OCI-LY7 (cell line): ENCODE measurements around the gene TYROBP. TPM values are rescaled to one million over a fixed set of nuclear protein-coding genes. Genes with fewer than 3 reads are reported as not detected.
A peak's percentile ranks its signal among the peaks of the same experiment; 100 is the strongest.

Experiments
- BruUV-seq: library from RNA; stranded (reverse); fragments of 400-500 nt; replicated peaks from 2 replicates; lab custom pipeline; 2021; lab: Mats Ljungman, UMichigan
- CTCF ChIA-PET: fragments of 300-600 bp; sonication (Branson Sonifier 250); formaldehyde crosslinking; loops from one replicate; lab custom pipeline; 2022; ENCODE audit warnings: antibody characterized with exemption; ENCODE audit not compliant: unreplicated experiment; lab: Charles Lee
- POLR2A ChIA-PET: fragments of 300-600 bp; sonication (Branson Sonifier 250); formaldehyde crosslinking; loops from one replicate; lab custom pipeline; 2022; ENCODE audit warnings: antibody characterized with exemption; lab: Charles Lee
- DNase-seq: peaks from one replicate; pipeline ENCODE4 v3.0.0-alpha.2; 2015; ENCODE audit warnings: low spot score
- H2AFZ ChIP-seq: fragments of 200-600 bp; sonication (generic), shearing (Covaris generic); 2 replicates; pipeline ENCODE4 v1.6.1; 2014; ENCODE audit warnings: mild to moderate bottlenecking, antibody characterized with exemption, low read length, moderate library complexity
- H3K27ac ChIP-seq: fragments of 200-600 bp; sonication (generic); 2 replicates; pipeline ENCODE4 v1.5.1; 2014; ENCODE audit warnings: mixed run types, low read depth, mild to moderate bottlenecking, moderate library complexity, low read length, inconsistent platforms; ENCODE audit not compliant: poor library complexity, severe bottlenecking
- H3K36me3 ChIP-seq: fragments of 200-600 bp; sonication (generic); 2 replicates; pipeline ENCODE4 v1.6.1; 2014; ENCODE audit warnings: mild to moderate bottlenecking, antibody characterized with exemption, low read length, moderate library complexity, mixed read lengths; ENCODE audit not compliant: insufficient read depth
- H3K4me1 ChIP-seq: fragments of 200-600 bp; sonication (generic); 2 replicates; pipeline ENCODE4 v1.5.1; 2014; ENCODE audit warnings: mild to moderate bottlenecking, low read length; ENCODE audit not compliant: insufficient read depth, poor library complexity, severe bottlenecking
- H3K4me2 ChIP-seq: fragments of 200-600 bp; sonication (generic); 2 replicates; pipeline ENCODE4 v1.6.1; 2014; ENCODE audit warnings: mild to moderate bottlenecking, low read length
- H3K4me3 ChIP-seq: fragments of 200-600 bp; sonication (generic); 2 replicates; pipeline ENCODE4 v1.5.1; 2014; ENCODE audit warnings: mild to moderate bottlenecking, low read depth, low read length; ENCODE audit not compliant: poor library complexity, severe bottlenecking
- H3K79me2 ChIP-seq: fragments of 200-600 bp; sonication (generic); 2 replicates; pipeline ENCODE4 v1.6.1; 2016; ENCODE audit warnings: low read depth, mild to moderate bottlenecking, low read length, moderate library complexity, mixed read lengths; ENCODE audit not compliant: insufficient read depth
- H3K9me2 ChIP-seq: fragments of 200-600 bp; sonication (generic); 2 replicates; pipeline ENCODE4 v1.6.1; 2016; ENCODE audit warnings: mild to moderate bottlenecking, low read length, mixed read lengths; ENCODE audit not compliant: insufficient read depth
- H3K9me3 ChIP-seq: fragments of 200-600 bp; sonication (generic); 2 replicates; pipeline ENCODE4 v1.6.1; 2014; ENCODE audit warnings: mild to moderate bottlenecking, mixed run types, low read length, mixed read lengths
- H4K20me1 ChIP-seq: fragments of 200-600 bp; sonication (generic); 2 replicates; pipeline ENCODE4 v1.6.1; 2014; ENCODE audit warnings: mild to moderate bottlenecking, antibody characterized with exemption, low read length, moderate library complexity, mixed read lengths; ENCODE audit not compliant: insufficient read depth
- EZH2phosphoT487 ChIP-seq: fragments of 200-600 bp; sonication (generic); IDR thresholded peaks from 2 replicates; pipeline ENCODE4 v1.6.1; 2018; ENCODE audit warnings: low read depth, borderline replicate concordance, mild to moderate bottlenecking, mixed run types, antibody characterized with exemption, low read length, moderate library complexity, mixed read lengths
- intact Hi-C: fragments of 100-400 bp; cut with micrococcal nuclease; formaldehyde crosslinking; loops from one replicate; pipeline ENCODE4 v1.10.0; 2022; ENCODE audit not compliant: unreplicated experiment
- total RNA-seq, 2 experiments: library from RNA; depleted of rRNA in 1 of 2; stranded (reverse); fragments of >200 nt in 1 of 2; shearing (Covaris generic) in 1 of 2; gene quantifications; 2 replicates each; pipeline ENCODE4 v1.2.3, GENCODE V29; 2014 to 2022
- TF ChIP-seq, protein P1 (sequence below): fragments of 200-600 bp; sonication (generic); conservative IDR thresholded peaks from 2 replicates; pipeline ENCODE4 v1.5.1; 2014; ENCODE audit warnings: mild to moderate bottlenecking, antibody characterized with exemption, low read length, moderate library complexity, mixed read lengths

TYROBP gene
- total RNA-seq, 2 experiments from 2014 or later: not detected

GRCh38 chr19:35936738-35937268, 28.7 kb upstream of the TYROBP start:
- peak overlapping the region; percentile 80 for H3K4me3 ChIP-seq
- peak overlapping the region; percentile 82 for H3K4me2 ChIP-seq
- intact Hi-C loops: no loop called here
- CTCF ChIA-PET: no interaction called here
- no peaks in the 10 kb centered on the region for H3K79me2 ChIP-seq
- no peaks in the 10 kb centered on the region for H3K36me3 ChIP-seq
- H3K9me3 ChIP-seq: no peaks in the 10 kb centered on the region
- TF ChIP-seq, protein P1, sequence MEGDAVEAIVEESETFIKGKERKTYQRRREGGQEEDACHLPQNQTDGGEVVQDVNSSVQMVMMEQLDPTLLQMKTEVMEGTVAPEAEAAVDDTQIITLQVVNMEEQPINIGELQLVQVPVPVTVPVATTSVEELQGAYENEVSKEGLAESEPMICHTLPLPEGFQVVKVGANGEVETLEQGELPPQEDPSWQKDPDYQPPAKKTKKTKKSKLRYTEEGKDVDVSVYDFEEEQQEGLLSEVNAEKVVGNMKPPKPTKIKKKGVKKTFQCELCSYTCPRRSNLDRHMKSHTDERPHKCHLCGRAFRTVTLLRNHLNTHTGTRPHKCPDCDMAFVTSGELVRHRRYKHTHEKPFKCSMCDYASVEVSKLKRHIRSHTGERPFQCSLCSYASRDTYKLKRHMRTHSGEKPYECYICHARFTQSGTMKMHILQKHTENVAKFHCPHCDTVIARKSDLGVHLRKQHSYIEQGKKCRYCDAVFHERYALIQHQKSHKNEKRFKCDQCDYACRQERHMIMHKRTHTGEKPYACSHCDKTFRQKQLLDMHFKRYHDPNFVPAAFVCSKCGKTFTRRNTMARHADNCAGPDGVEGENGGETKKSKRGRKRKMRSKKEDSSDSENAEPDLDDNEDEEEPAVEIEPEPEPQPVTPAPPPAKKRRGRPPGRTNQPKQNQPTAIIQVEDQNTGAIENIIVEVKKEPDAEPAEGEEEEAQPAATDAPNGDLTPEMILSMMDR: no peak
- no peak for TF ChIP-seq EZH2phosphoT487
- H3K27ac ChIP-seq: no peak overlapping the region
- H2AFZ ChIP-seq: no peak overlapping the region
- no peaks in the 10 kb centered on the region for H3K9me2 ChIP-seq
- DNase-seq: no peak
- peaks cover 4% of the 10 kb centered on the region for H3K4me1 ChIP-seq
- no TSS peak for BruUV-seq
- H4K20me1 ChIP-seq: no peaks in the 10 kb centered on the region
- POLR2A ChIA-PET: no interaction called here

DNA sequence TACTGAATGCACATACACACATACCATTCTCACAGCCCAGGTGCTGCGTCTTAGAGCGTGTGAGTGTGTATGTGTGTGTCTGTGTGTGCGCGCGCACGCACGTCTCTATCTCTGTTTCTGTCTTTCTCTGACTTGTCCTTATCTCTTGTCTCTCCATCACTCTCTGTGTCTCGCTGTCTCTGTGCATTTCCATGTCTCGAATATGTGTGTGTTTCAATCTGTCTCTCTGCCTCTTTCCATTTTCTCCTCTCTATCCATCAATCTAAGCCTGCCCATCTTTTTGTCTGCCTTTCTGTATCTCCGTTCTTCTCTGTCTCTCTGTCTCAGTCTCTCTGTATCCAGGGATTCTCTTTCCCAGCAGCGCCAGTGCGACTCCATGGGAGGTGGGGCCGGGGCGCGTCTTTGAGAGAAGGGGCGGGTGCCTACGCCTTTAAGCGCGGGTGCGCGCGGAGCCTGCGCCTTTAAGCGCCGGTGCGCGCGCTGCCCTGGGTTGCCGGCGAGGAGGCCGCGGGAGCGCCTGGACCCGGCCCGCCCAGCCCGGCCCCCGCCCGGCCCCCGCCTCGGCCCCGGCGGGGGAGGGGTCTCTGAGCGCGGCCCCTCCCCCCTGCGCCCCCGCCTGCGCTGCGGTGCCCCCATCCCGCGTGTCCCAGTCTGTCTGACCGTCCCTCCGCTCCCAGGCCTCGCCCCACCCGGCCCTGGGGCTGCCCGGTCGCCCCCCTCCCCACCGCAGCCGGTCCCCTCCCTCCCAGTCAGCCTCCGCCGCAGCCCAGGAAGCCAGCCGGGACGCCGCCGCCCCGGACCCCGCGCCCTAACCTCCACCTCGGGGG, 28.0 kb upstream of the TYROBP start, which contains the start of gene LRFN3:
Gene LRFN3, plus strand, starts transcription at position 464 of the 827 bp plus-strand sequence. CDS start 3,052 bp downstream, outside the sequence.
- CTCF ChIA-PET: no interaction called here
- no peaks in the 10 kb centered on the region for H3K9me2 ChIP-seq
- BruUV-seq: no TSS peak
- no peak for TF ChIP-seq EZH2phosphoT487
- TF ChIP-seq, protein P1: no peak
- H4K20me1 ChIP-seq: no peaks in the 10 kb centered on the region
- intact Hi-C loops: no loop called here
- no peak within 1 kb of the TSS for H3K27ac ChIP-seq
- peak within 1 kb of the TSS; percentile 82 for H3K4me2 ChIP-seq
- H3K4me1 ChIP-seq: peaks cover 6% of the 10 kb centered on the region
- no peaks in the 10 kb centered on the region for H3K9me3 ChIP-seq
- H3K4me3 ChIP-seq: peak within 1 kb of the TSS; percentile 80
- POLR2A ChIA-PET: no interaction called here
- peak within 1 kb of the TSS; percentile 59 for H2AFZ ChIP-seq
- H3K36me3 ChIP-seq: no peaks in the 10 kb centered on the region
- DNase-seq: peak; percentile 68
- no peaks in the 10 kb centered on the region for H3K79me2 ChIP-seq
